ENCODE results near the gene MRPL51.

- no peak for TF ChIP-seq POLR2A (IDR thresholded peaks at IDR 0.05)
- TF ChIP-seq, protein P1, sequence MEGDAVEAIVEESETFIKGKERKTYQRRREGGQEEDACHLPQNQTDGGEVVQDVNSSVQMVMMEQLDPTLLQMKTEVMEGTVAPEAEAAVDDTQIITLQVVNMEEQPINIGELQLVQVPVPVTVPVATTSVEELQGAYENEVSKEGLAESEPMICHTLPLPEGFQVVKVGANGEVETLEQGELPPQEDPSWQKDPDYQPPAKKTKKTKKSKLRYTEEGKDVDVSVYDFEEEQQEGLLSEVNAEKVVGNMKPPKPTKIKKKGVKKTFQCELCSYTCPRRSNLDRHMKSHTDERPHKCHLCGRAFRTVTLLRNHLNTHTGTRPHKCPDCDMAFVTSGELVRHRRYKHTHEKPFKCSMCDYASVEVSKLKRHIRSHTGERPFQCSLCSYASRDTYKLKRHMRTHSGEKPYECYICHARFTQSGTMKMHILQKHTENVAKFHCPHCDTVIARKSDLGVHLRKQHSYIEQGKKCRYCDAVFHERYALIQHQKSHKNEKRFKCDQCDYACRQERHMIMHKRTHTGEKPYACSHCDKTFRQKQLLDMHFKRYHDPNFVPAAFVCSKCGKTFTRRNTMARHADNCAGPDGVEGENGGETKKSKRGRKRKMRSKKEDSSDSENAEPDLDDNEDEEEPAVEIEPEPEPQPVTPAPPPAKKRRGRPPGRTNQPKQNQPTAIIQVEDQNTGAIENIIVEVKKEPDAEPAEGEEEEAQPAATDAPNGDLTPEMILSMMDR (IDR thresholded peaks at IDR 0.05), result no peak
Measured at GRCh38 chr12:6460751-6461371, 32.2 kb downstream of the MRPL51 start.
